ENCODE measurements around the gene ARAP1.
A peak's percentile ranks its signal among the peaks of the same experiment; 100 is the strongest.

Gene ARAP1

DNA sequence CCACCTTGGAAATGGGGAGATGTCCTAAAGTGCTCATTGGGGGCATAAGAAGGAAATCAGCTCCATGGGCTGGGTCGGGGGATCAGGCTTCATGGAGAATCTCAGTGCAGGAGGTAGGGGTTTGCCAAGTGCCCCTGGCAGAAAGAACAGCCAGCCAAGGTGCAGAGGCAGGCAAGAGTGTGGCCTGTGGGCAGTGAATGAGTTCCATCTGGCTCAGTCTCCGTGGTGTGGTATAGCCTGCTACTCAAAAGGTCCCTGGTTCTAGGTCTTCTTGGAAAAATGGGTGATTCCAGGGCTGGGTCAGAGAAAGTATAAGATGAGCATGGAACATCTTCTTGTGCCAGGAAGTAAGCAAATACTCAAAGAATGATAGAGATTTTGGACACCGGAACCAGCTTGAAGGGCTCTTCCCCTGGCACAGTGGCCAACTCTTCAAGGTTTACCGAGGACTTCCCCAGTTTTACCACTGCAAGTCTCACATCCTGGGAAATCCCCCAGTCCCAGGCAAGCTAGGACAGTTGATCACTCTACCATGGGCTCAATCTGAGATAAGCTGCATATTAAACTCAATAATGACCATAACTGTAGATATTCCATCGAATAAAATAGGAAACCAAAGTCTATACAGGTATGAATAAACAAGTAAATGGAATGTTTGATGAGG lies 10.6 kb upstream of the ARAP1 start:
- H3K27ac ChIP-seq (ENCODE audit: low read length), result no peak overlapping the region
- no peak overlapping the region for H3K4me2 ChIP-seq (ENCODE audit: low read depth, low read length)
- H3F3A ChIP-seq (ENCODE audit: insufficient read depth, low read length), result no peaks in the 10 kb centered on the region
- no peak for TF ChIP-seq EZH2 (optimal IDR thresholded peaks at IDR 0.05; ENCODE audit: low read depth, low read length)
- TF ChIP-seq EZH2phosphoT487 (IDR thresholded peaks at IDR 0.05; ENCODE audit: low read length), result no peak
- TF ChIP-seq, protein P1, sequence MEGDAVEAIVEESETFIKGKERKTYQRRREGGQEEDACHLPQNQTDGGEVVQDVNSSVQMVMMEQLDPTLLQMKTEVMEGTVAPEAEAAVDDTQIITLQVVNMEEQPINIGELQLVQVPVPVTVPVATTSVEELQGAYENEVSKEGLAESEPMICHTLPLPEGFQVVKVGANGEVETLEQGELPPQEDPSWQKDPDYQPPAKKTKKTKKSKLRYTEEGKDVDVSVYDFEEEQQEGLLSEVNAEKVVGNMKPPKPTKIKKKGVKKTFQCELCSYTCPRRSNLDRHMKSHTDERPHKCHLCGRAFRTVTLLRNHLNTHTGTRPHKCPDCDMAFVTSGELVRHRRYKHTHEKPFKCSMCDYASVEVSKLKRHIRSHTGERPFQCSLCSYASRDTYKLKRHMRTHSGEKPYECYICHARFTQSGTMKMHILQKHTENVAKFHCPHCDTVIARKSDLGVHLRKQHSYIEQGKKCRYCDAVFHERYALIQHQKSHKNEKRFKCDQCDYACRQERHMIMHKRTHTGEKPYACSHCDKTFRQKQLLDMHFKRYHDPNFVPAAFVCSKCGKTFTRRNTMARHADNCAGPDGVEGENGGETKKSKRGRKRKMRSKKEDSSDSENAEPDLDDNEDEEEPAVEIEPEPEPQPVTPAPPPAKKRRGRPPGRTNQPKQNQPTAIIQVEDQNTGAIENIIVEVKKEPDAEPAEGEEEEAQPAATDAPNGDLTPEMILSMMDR (IDR thresholded peaks at IDR 0.05; ENCODE audit: low read length), result no peak
- H4K20me1 ChIP-seq (ENCODE audit: insufficient read depth, low read length), result no peaks in the 10 kb centered on the region
- no peak overlapping the region for H2AFZ ChIP-seq (ENCODE audit: low read length)
- no peaks in the 10 kb centered on the region for H3K9me3 ChIP-seq (replicated peaks; ENCODE audit: insufficient read depth, low read length)
- 0 out of 2 replicates have a peak, but pooled peaks cover 7% of the 10 kb centered on the region for H3K4me1 ChIP-seq (ENCODE audit: low read length)
- peak; percentile 17 for DNase-seq
- no peaks in the 10 kb centered on the region for H3K9me2 ChIP-seq (replicated peaks; ENCODE audit: insufficient read depth, low read length)
- no peak overlapping the region for H3K9ac ChIP-seq (ENCODE audit: low read length)
- H3K27me3 ChIP-seq (replicated peaks; ENCODE audit: insufficient read depth, low read length), result no peaks in the 10 kb centered on the region
- no peak overlapping the region for H3K4me3 ChIP-seq (ENCODE audit: low read length)
- no peaks in the 10 kb centered on the region for H3K79me2 ChIP-seq (ENCODE audit: low read length)
- H3K36me3 ChIP-seq (replicated peaks; ENCODE audit: insufficient read depth, low read length), result no peaks in the 10 kb centered on the region

- Histone ChIP-seq H2AFZ (ENCODE audit: low read length) (no peak overlapping the region), H3K4me2 (ENCODE audit: low read depth, low read length) (no peak overlapping the region), H4K20me1 (ENCODE audit: insufficient read depth, low read length) (no peaks in the 10 kb centered on the region), H3K9ac (ENCODE audit: low read length) (no peak overlapping the region), H3K4me3 (ENCODE audit: low read length) (no peak overlapping the region), H3K27ac (ENCODE audit: low read length) (no peak overlapping the region), H3F3A (ENCODE audit: insufficient read depth, low read length) (no peaks in the 10 kb centered on the region), H3K27me3 (replicated peaks; ENCODE audit: insufficient read depth, low read length) (no peaks in the 10 kb centered on the region), H3K79me2 (ENCODE audit: low read length) (no peaks in the 10 kb centered on the region), H3K36me3 (replicated peaks; ENCODE audit: insufficient read depth, low read length) (no peaks in the 10 kb centered on the region), H3K9me3 (replicated peaks; ENCODE audit: insufficient read depth, low read length) (no peaks in the 10 kb centered on the region), H3K9me2 (replicated peaks; ENCODE audit: insufficient read depth, low read length) (no peaks in the 10 kb centered on the region), H3K4me1 (ENCODE audit: low read length) (0 out of 2 replicates have a peak, but pooled peaks cover 7% of the 10 kb centered on the region)
- DNase-seq, result no peak
- TF ChIP-seq, protein P1 (IDR thresholded peaks at IDR 0.05; ENCODE audit: low read length), result no peak
- TF ChIP-seq EZH2 (optimal IDR thresholded peaks at IDR 0.05; ENCODE audit: low read depth, low read length), result no peak
- TF ChIP-seq EZH2phosphoT487 (IDR thresholded peaks at IDR 0.05; ENCODE audit: low read length), result no peak
Observed at GRCh38 chr11:72760539-72761405, 8.6 kb upstream of the ARAP1 start.

DNA sequence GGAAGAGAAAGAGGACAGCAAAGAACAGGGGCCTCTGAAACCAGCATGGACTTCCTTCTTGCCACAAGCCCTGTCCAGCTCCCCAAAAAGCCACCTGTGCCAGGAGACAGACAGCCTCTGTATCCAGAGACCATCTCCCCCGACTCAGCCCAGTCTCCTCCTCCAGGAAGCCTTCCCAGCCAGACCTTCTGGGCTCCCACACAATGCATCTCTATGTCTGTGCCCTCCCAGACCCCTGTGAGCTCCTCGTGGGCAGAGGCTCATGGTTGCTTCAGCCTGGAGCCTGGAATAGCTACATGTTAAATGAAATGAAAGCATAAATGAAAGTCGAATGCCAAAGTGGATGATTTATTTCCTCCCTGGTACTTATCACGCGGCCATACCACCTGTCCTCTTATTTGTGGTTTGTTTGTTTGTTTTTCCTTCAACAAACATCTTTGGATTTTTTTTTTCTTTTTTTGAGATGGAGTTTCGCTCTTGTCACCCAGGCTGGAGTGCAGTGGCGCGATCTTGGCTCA lies 7.3 kb upstream of the ARAP1 start:
- no peaks in the 10 kb centered on the region for H3K27me3 ChIP-seq (replicated peaks; ENCODE audit: insufficient read depth, low read length)
- no peaks in the 10 kb centered on the region for H3K79me2 ChIP-seq (ENCODE audit: low read length)
- no peak overlapping the region for H3K4me3 ChIP-seq (ENCODE audit: low read length)
- no peak overlapping the region for H3K9ac ChIP-seq (ENCODE audit: low read length)
- H3K4me2 ChIP-seq (ENCODE audit: low read depth, low read length), result no peak overlapping the region
- no peaks in the 10 kb centered on the region for H3K36me3 ChIP-seq (replicated peaks; ENCODE audit: insufficient read depth, low read length)
- H3F3A ChIP-seq (ENCODE audit: insufficient read depth, low read length), result no peaks in the 10 kb centered on the region
- no peaks in the 10 kb centered on the region for H3K9me2 ChIP-seq (replicated peaks; ENCODE audit: insufficient read depth, low read length)
- no peaks in the 10 kb centered on the region for H3K9me3 ChIP-seq (replicated peaks; ENCODE audit: insufficient read depth, low read length)
- DNase-seq, result no peak
- H2AFZ ChIP-seq (ENCODE audit: low read length), result no peak overlapping the region
- TF ChIP-seq EZH2phosphoT487 (IDR thresholded peaks at IDR 0.05; ENCODE audit: low read length) (no peak), EZH2 (optimal IDR thresholded peaks at IDR 0.05; ENCODE audit: low read depth, low read length) (no peak)
- TF ChIP-seq, protein P1 (IDR thresholded peaks at IDR 0.05; ENCODE audit: low read length), result no peak
- H4K20me1 ChIP-seq (ENCODE audit: insufficient read depth, low read length), result no peaks in the 10 kb centered on the region
- 0 out of 2 replicates have a peak, but pooled peaks cover 7% of the 10 kb centered on the region for H3K4me1 ChIP-seq (ENCODE audit: low read length)
- H3K27ac ChIP-seq (ENCODE audit: low read length), result no peak overlapping the region
